Measurements from ENCODE around the gene BLVRB. TPM values are rescaled to one million over a fixed set of nuclear protein-coding genes. Genes with fewer than 3 reads are reported as not detected.
"Not testable (repeated sequence)": the region's sequence is repeated elsewhere in the genome, so short reads cannot be mapped to it uniquely, and the experiment has no call there.

Gene BLVRB
- total RNA-seq, 2 experiments from 2014 or later, result 12.9 to 23.3 TPM

DNA sequence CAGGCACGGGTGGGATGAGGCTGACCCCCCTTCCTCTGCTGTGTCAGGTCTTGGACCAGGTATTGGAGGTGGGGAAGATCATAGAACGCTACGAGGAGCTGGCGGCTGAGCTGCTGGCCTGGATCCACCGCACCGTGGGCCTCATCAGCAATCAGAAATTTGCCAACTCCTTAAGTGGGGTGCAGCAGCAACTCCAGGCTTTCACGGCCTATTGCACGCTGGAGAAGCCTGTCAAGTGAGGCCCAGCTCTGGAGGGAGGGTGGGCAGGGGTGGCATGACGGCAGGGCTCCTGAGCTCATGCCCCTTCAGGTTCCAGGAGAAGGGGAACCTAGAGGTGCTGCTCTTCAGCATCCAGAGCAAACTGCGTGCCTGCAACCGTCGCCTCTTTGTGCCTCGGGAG, 36.5 kb upstream of the BLVRB start:
- H3K4me3 Mint-ChIP-seq, result no peak overlapping the region
- CTCF ChIA-PET, result interaction anchor here (1.4 kb wide), 1 partner anchor 133 kb away, joined by 7 read pairs; no protein-coding TSS in a partner anchor

DNA sequence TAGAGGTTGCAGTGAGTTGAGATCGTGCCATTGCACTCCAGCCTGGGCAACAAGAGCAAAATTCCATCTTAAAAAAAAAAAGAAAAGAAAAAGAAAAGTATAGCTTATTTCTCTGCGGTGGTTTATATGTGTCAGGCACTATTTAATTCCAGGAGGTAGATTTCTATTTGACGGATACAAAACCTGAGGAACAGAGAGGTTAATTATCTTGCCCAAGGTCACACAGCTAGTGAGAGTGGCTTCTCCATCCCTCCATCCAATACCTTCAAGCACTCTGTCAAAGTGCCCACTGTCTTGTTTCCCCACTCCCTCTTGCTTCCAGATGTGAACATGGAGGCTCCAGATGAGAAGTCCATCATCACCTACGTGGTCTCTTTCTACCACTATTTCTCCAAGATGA, 36.1 kb upstream of the BLVRB start:
- no peak for DNase-seq
- peaks cover 6% of the 10 kb centered on the region for H3K27me3 Mint-ChIP-seq
- no peaks in the 10 kb centered on the region for H3K4me1 Mint-ChIP-seq
- no peak overlapping the region for H3K4me3 Mint-ChIP-seq
- H3K9me3 Mint-ChIP-seq (ENCODE audit: low read depth), result no peaks in the 10 kb centered on the region
- H3K27ac Mint-ChIP-seq, result no peak overlapping the region
- no peak for ATAC-seq
- no peaks in the 10 kb centered on the region for H3K36me3 Mint-ChIP-seq
- CTCF ChIA-PET, result interaction anchor here (1.4 kb wide), 1 partner anchor 133 kb away, joined by 7 read pairs; no protein-coding TSS in a partner anchor

More for the DNA sequence above, 36.5 kb upstream of the BLVRB start:
- ATAC-seq (no peak), DNase-seq (no peak)
- Mint-ChIP-seq H3K9me3 (ENCODE audit: low read depth) (no peaks in the 10 kb centered on the region), H3K27ac (no peak overlapping the region), H3K4me1 (no peaks in the 10 kb centered on the region), H3K36me3 (no peaks in the 10 kb centered on the region), H3K27me3 (peaks cover 6% of the 10 kb centered on the region)

DNA sequence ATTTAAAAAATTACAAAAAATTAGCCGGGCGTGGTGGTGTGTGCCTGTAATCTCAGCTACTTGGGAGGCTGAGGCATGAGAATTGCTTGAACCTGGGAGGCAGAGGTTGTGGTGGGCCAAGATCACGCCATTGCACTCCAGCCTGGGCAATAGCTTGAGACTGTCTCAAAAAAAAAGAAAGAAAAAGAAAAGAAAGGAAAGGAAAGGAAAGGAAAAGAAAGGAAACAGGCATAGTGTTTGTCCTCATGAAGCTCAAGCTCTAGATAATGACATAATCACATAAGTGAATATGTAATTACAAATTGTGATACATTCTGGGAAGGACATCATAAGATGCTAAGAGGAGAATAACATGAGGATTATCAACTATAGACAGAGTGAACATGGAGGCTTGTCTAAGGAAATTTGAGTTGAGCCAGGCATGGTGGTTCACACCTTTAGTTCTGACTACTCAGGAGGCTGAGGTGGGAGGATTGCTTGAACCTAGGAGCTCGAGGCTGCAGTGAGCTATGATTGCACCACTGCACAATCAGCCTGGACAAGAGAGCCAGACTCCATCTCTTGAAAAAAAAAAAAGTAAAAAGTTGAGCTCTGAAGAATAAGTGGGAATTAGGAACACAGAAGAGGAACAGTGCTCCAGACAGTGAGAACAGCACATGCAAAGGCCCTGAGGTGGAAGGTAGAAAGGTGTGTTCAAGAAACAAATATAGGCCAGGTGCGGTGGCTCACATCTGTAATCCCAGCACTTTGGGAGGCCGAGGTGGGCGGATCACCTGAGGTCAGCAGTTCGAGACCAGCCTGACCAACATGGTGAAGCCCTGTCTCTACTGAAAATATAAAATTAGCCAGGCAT, 35.4 kb upstream of the BLVRB start:
- H3K9me3 Mint-ChIP-seq (ENCODE audit: low read depth); H3K36me3 Mint-ChIP-seq; DNase-seq; H3K27ac Mint-ChIP-seq; H3K4me1 Mint-ChIP-seq; H3K27me3 Mint-ChIP-seq; ATAC-seq; H3K4me3 Mint-ChIP-seq: not testable (repeated sequence)
- CTCF ChIA-PET, result interaction anchor here (1.0 to 1.6 kb wide), 3 partner anchors 13 to 196 kb away, joined by 3 to 7 read pairs (median 3); no protein-coding TSS in a partner anchor

DNA sequence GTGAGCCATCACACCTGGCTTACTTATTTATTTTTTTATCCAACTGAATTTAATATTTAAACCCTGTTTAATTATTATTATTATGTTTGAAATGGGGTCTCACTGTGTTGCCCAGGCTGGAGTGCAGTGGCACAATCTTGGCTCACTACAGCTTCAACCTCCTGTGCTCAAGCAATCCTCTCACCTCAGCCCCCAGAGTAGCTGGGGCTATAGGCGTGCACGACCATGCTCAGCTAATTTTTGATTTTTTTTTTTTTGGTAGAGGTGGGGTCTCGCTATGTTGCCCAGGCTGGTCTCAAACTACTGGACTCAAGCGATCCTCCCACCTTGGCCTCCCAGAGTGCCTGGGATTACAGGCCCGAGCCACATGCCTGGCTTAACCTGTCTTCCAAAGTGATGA, 33.8 kb upstream of the BLVRB start:
- Mint-ChIP-seq H3K27me3 (peaks cover 8% of the 10 kb centered on the region), H3K4me3 (no peak overlapping the region), H3K9me3 (ENCODE audit: low read depth) (no peaks in the 10 kb centered on the region), H3K4me1 (no peaks in the 10 kb centered on the region), H3K36me3 (no peaks in the 10 kb centered on the region), H3K27ac (no peak overlapping the region)
- DNase-seq (no peak), ATAC-seq (no peak)
- CTCF ChIA-PET, result interaction anchor here (1.6 kb wide), 1 partner anchor 11 kb away, joined by 3 read pairs; no protein-coding TSS in a partner anchor

DNA sequence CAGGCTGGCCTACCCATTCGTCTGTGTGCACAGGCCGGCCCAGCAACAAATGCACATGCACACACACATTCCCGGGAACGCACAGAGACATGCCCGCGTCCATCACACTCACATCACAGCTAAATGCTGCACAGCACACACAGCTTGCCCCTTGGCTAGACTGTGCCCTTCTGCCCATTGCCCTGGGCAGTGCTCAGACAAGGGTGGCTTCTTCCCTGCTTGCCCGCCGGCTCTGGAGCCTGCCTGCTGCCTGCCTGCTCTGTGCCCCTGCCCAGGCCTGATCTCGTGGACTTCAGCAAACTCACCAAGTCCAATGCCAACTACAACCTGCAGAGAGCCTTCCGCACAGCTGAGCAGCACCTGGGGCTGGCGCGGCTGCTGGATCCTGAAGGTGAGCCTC, 31.7 kb upstream of the BLVRB start:
- no peak for ATAC-seq
- H3K4me3 Mint-ChIP-seq, result no peak overlapping the region
- no peak overlapping the region for H3K27ac Mint-ChIP-seq
- CTCF ChIA-PET, result no interaction called here
- H3K9me3 Mint-ChIP-seq (ENCODE audit: low read depth), result no peaks in the 10 kb centered on the region
- H3K27me3 Mint-ChIP-seq, result peaks cover 10% of the 10 kb centered on the region
- no peaks in the 10 kb centered on the region for H3K36me3 Mint-ChIP-seq
- no peaks in the 10 kb centered on the region for H3K4me1 Mint-ChIP-seq
- no peak for DNase-seq

DNA sequence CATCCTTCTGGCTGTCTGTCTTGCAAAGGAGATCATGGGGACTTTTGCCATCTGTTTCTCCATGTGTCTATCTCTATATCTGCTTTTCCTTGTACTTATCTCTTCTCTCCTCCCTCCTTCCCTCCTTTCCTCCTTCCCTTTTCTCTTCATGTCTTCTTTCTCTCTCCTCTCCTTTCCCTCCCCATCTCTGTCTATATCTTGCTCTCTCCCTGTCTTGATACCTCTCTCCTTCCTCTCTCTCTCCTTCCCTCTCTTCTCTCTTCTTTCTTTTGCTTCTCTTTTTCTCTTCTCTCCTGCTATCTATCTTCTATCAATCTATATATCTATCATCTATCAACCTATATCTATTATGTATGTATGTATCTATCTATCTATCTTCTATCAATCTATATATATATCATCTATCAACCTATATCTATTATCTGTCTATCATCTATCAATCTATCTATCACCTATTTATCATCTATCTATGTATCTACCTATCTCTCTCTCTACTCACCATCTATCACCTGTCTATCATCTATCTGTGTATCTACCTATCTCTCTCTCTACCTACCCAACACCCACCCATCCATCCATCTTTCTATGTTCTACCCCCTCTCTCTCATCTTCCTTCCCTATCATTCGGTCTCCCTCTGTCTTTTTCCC, 28.8 kb upstream of the BLVRB start:
- H3K27me3 Mint-ChIP-seq, result peaks cover 8% of the 10 kb centered on the region
- CTCF ChIA-PET, result interaction anchor here (0.5 kb wide), 1 partner anchor 524 kb away, joined by 3 read pairs; no protein-coding TSS in a partner anchor
- H3K27ac Mint-ChIP-seq, result no peak overlapping the region
- H3K9me3 Mint-ChIP-seq (ENCODE audit: low read depth), result no peaks in the 10 kb centered on the region
- H3K4me3 Mint-ChIP-seq, result no peak overlapping the region
- H3K4me1 Mint-ChIP-seq, result no peaks in the 10 kb centered on the region
- no peak for ATAC-seq
- no peaks in the 10 kb centered on the region for H3K36me3 Mint-ChIP-seq
- DNase-seq, result no peak

DNA sequence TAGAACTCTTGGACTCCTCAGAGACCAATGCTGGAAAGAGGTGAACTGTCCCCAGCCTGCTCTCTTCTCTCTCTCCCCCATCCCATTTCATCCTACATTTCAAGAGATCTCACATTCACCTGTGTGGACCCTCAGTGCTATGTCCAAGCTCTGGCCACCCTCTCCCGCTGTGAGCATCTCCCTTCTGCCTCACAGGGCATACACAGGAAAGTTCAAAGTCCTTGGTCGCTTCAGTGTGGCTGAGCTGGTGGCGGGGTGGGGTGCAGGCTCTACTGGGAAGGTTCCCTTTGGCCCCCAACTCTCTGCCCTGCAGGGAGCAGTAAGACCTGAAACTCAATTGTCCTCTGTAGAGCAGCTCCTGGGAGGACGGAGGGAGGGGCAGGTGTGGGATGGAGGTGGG, 28.2 kb upstream of the BLVRB start:
- no peak overlapping the region for H3K27ac Mint-ChIP-seq
- no peaks in the 10 kb centered on the region for H3K4me1 Mint-ChIP-seq

DNA sequence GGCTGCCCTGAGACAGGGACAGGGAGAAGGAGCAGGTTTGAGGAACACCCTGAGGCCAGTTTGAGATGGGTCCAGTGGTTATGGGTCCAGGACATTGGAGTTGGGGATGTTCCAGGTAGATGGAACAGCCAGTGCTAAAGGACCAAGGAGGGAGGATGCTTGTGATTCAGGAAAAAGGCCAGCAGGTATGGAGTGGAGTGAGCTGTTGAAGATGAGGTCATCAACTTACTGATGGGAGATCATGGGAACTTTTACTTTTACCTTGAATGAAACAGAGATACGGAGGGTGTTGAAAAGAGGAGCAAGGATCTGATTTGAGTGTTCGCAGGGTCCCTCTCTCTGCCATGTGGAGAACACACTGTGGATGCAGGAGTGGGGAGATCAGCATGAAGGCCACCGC, 26.7 kb upstream of the BLVRB start:
- Mint-ChIP-seq H3K9me3 (ENCODE audit: low read depth) (no peaks in the 10 kb centered on the region), H3K4me3 (no peak overlapping the region), H3K36me3 (no peaks in the 10 kb centered on the region), H3K4me1 (peaks cover 6% of the 10 kb centered on the region), H3K27me3 (peaks cover 15% of the 10 kb centered on the region), H3K27ac (no peak overlapping the region)
- CTCF ChIA-PET, result no interaction called here
- DNase-seq (no peak), ATAC-seq (no peak)

More for the DNA sequence above, 28.2 kb upstream of the BLVRB start:
- CTCF ChIA-PET, result interaction anchor here (0.5 kb wide), 1 partner anchor 524 kb away, joined by 3 read pairs; no protein-coding TSS in a partner anchor
- H3K36me3 Mint-ChIP-seq, result no peaks in the 10 kb centered on the region
- H3K9me3 Mint-ChIP-seq (ENCODE audit: low read depth), result no peaks in the 10 kb centered on the region
- ATAC-seq (no peak), DNase-seq (no peak)
- peaks cover 8% of the 10 kb centered on the region for H3K27me3 Mint-ChIP-seq
- no peak overlapping the region for H3K4me3 Mint-ChIP-seq

DNA sequence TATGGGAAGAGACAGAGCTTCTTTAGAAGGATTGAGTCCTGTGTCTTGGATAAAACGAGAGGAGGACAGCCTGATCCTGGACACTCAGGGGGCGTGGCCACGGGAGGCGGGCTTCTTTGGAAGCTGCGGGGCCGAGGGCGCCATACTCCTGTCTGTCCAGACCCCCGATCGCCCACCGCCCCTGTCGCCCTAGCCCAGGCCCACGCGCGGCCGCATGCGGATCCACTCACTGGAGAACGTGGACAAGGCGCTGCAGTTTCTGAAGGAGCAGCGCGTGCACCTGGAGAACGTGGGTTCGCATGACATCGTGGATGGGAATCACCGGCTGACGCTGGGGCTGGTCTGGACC, 24.3 kb upstream of the BLVRB start:
- H3K27ac Mint-ChIP-seq, result no peak overlapping the region
- DNase-seq, result no peak
- no peak for ATAC-seq
- H3K9me3 Mint-ChIP-seq (ENCODE audit: low read depth), result no peaks in the 10 kb centered on the region
- H3K4me1 Mint-ChIP-seq, result peaks cover 6% of the 10 kb centered on the region
- peaks cover 18% of the 10 kb centered on the region for H3K27me3 Mint-ChIP-seq
- H3K36me3 Mint-ChIP-seq, result no peaks in the 10 kb centered on the region
- CTCF ChIA-PET, result interaction anchor here (0.5 to 2.0 kb wide), 2 partner anchors 142 to 145 kb away, joined by 3 to 4 read pairs; no protein-coding TSS in a partner anchor
- no peak overlapping the region for H3K4me3 Mint-ChIP-seq

DNA sequence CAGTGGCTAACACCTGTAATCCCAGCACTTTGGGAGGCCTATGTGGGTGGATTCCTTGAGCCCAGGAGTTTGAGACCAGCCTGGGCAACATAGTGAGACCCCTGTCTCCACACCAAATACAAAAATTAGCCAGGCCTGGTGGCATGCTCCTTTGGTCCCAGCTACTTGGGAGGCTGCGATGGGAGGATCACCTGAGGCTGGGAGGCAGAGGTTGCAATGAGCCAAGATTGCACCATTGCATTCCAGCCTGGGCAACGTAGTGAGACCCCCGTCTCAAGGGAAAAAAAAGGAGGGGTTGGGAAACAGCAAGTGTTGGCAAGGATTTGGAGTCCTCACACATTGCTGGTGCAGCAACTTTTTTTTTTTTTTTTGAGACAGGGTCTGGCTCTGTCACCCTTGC, 20.5 kb upstream of the BLVRB start:
- DNase-seq (no peak), ATAC-seq (no peak)
- CTCF ChIA-PET, result interaction anchor here (0.7 kb wide), 1 partner anchor 14 kb away, joined by 3 read pairs; no protein-coding TSS in a partner anchor
- H3K27ac Mint-ChIP-seq, result no peak overlapping the region
- H3K4me3 Mint-ChIP-seq, result no peak overlapping the region
- H3K4me1 Mint-ChIP-seq, result peaks cover 6% of the 10 kb centered on the region
- no peaks in the 10 kb centered on the region for H3K36me3 Mint-ChIP-seq
- no peaks in the 10 kb centered on the region for H3K9me3 Mint-ChIP-seq (ENCODE audit: low read depth)
- H3K27me3 Mint-ChIP-seq, result peaks cover 10% of the 10 kb centered on the region

DNA sequence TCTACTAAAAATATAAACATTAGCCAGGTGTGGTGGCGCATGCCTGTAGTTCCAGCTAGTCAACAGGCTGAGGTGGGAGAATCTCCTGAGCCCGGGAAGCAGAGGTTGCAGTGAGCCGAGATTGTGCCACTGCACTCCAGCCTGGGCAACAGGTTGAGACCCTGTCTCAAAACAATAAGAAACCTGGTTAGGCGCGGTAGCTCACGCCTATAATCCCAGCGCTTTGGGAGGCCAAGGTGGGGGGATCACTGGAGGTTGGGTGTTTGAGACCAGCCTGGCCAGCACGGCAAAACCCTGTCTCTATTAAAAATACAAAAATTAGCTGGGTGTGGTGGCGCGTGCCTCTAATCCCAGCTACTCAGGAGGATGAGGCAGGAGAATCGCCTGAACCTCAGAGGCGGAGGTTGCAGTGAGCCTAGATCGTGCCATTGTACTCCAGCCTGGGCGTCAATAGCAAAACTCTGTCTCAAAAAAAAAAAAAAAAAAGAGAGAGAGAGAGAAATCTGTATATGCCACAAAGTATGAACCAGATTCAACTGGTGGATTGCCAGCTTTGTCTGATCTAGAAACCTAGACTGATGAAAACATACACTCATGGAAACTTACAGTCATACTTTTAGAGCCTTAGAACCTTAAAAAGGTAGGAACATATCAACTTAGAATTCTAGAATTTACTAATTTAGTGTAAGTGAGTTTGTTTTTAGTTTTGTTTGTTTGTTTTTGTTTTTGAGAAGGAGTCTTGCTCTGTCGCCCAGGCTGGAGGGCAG, 10.5 kb upstream of the BLVRB start:
- not testable (repeated sequence) for H3K27ac Mint-ChIP-seq; ATAC-seq; H3K9me3 Mint-ChIP-seq (ENCODE audit: low read depth); H3K4me1 Mint-ChIP-seq; H3K36me3 Mint-ChIP-seq; H3K27me3 Mint-ChIP-seq; H3K4me3 Mint-ChIP-seq; DNase-seq
- CTCF ChIA-PET, result interaction anchor here (1.1 to 1.2 kb wide), 2 partner anchors 45 to 171 kb away, joined by 3 to 5 read pairs; no protein-coding TSS in a partner anchor

DNA sequence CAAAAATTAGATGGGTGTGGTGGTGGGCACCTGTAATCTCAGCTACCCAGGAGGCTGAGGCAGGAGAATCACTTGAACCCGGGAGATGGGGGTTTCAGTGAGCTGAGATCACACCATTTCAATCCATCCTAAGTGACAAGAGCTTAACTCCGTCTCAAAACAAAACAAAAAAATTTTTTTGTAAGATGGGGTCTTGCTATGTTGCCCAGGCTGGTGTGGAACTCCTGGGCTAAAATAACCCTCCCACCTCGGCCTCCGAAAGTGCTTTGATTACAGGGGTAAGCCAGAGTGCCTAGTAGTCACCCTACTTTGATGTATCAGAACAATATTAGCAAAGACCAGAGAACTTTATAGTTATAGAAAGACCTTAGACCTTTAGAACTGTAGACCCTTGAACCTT, 9.2 kb upstream of the BLVRB start:
- ATAC-seq (no peak), DNase-seq (no peak)
- no peak overlapping the region for H3K27ac Mint-ChIP-seq
- H3K27me3 Mint-ChIP-seq, result no peaks in the 10 kb centered on the region
- no peaks in the 10 kb centered on the region for H3K4me1 Mint-ChIP-seq
- no peak overlapping the region for H3K4me3 Mint-ChIP-seq
- CTCF ChIA-PET, result interaction anchor here (1.3 kb wide), 1 partner anchor 11 kb away, joined by 4 read pairs; no protein-coding TSS in a partner anchor
- H3K36me3 Mint-ChIP-seq, result no peaks in the 10 kb centered on the region
- no peaks in the 10 kb centered on the region for H3K9me3 Mint-ChIP-seq (ENCODE audit: low read depth)

DNA sequence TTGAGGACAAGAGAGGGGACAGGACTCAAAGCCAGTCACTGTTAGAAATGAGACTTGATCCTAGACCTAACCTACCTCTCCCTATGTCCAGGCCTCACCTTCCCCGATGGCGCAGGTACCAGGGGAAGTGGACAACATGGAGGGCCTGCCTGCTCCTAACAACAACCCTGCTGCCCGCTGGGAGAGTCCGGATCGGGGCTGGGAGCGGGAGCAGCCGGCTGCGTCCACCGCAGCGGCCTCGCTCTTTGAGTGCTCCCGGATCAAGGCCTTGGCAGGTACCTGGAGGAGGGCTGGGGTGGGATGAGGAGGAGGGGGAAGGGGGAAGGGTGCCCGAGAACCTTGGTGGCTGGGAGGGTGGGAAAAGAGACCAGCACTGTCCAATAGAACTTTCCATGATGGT, 7.0 kb upstream of the BLVRB start:
- CTCF ChIA-PET, result no interaction called here
- no peaks in the 10 kb centered on the region for H3K36me3 Mint-ChIP-seq
- H3K9me3 Mint-ChIP-seq (ENCODE audit: low read depth), result no peaks in the 10 kb centered on the region

More for the DNA sequence above, 7.0 kb upstream of the BLVRB start:
- ATAC-seq (no peak), DNase-seq (no peak)
- no peak overlapping the region for H3K27ac Mint-ChIP-seq
- H3K4me1 Mint-ChIP-seq, result peaks cover 4% of the 10 kb centered on the region
- peaks cover 15% of the 10 kb centered on the region for H3K27me3 Mint-ChIP-seq
- no peak overlapping the region for H3K4me3 Mint-ChIP-seq

All from activated CD8-positive, alpha-beta memory T cell treated with anti-CD3 and anti-CD28 coated beads, Interleukin-2, amount 10 ng/mL, durations not matched to agents 7 days and 5 days (primary cell).